Measurements from ENCODE around the gene DENND10. TPM values are rescaled to one million over a fixed set of nuclear protein-coding genes. Genes with fewer than 3 reads are reported as not detected.
A peak's percentile ranks its signal among the peaks of the same experiment; 100 is the strongest.

DENND10 gene
- total and polyA plus RNA-seq, 7 donors = 6.6 to 27.9 (median 19.1) TPM

DNA sequence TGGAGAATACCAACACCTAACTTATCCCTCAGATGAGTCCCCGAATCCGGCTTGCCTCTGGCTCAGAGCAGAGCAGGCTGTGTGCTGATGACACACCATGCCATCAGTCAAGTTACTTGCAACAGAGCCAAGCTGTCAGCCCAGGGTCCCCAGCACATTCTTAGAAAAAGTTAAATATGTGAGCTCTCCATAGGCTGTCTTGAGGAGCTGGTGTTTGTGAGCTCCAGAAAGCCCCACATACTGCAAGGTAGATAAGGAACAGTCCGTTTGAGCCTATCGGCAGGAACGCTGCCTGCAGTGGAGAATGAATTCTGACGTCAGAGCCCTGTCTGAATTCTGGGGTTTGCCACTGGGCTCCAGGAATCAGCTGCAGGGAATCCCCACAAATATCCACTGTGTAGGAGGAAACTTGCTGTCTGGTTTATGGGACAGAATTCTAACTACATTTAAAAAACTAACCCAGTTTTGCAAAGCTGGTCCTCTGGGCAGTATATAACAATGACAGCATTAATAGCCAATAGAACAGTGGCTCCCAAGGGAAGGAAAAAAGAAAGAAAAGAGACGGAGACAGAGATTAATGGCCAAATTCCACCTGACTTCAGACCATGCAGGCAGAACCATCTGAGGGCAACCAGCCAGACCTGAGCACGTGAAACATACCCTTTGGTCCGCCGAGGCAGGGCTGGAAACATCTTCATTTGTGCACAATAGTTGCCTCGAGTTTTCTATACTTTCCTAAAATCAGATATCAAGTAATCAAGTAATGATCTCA, 58.0 kb downstream of the DENND10 start:
- intact Hi-C loops (cut with DNase I) = loop anchor here (5.0 kb wide), 3 partner anchors 45 to 115 kb away; no protein-coding TSS in a partner anchor
- Histone ChIP-seq H3K36me3 (ENCODE audit: insufficient read depth in 1 of 2, low read depth in 1 of 2) (peaks cover 6 to 59% of the 10 kb centered on the region in 2 donors), H3K27ac (peak overlapping the region; percentile 27), H3K27me3 (ENCODE audit: insufficient read depth in 3 of 3, low read length in 2 of 3) (no peaks in the 10 kb centered on the region), H3K4me3 (no peak overlapping the region), H3K9me3 (no peaks in the 10 kb centered on the region), H3K4me1 (peaks cover 27% of the 10 kb centered on the region)
- DNase-seq (no peak), ATAC-seq (no peak)
- TF ChIP-seq CTCF (IDR thresholded peaks at IDR 0.05) = no peak
- 33 to 52% (median 42%) methylated on average over 11 of the region's 11 CpGs for WGBS, 3 donors

GRCh38 chr10:119162452-119163092, 58.7 kb downstream of the DENND10 start:
- DNase-seq (no peak), ATAC-seq (no peak)
- Histone ChIP-seq H3K27ac (peak overlapping the region; percentile 27), H3K4me3 (no peak overlapping the region), H3K27me3 (ENCODE audit: insufficient read depth in 3 of 3, low read length in 2 of 3) (no peaks in the 10 kb centered on the region), H3K9me3 (no peaks in the 10 kb centered on the region), H3K4me1 (peaks cover 27% of the 10 kb centered on the region), H3K36me3 (ENCODE audit: insufficient read depth in 1 of 2, low read depth in 1 of 2) (peaks cover 6 to 59% of the 10 kb centered on the region in 2 donors)
- intact Hi-C loops (cut with DNase I) = loop anchor here (5.0 kb wide), 3 partner anchors 45 to 115 kb away; no protein-coding TSS in a partner anchor
- WGBS, 3 donors = 77 to 95% (median 84%) methylated on average over 5 of the region's 5 CpGs
- no peak for TF ChIP-seq CTCF (IDR thresholded peaks at IDR 0.05)

DNA sequence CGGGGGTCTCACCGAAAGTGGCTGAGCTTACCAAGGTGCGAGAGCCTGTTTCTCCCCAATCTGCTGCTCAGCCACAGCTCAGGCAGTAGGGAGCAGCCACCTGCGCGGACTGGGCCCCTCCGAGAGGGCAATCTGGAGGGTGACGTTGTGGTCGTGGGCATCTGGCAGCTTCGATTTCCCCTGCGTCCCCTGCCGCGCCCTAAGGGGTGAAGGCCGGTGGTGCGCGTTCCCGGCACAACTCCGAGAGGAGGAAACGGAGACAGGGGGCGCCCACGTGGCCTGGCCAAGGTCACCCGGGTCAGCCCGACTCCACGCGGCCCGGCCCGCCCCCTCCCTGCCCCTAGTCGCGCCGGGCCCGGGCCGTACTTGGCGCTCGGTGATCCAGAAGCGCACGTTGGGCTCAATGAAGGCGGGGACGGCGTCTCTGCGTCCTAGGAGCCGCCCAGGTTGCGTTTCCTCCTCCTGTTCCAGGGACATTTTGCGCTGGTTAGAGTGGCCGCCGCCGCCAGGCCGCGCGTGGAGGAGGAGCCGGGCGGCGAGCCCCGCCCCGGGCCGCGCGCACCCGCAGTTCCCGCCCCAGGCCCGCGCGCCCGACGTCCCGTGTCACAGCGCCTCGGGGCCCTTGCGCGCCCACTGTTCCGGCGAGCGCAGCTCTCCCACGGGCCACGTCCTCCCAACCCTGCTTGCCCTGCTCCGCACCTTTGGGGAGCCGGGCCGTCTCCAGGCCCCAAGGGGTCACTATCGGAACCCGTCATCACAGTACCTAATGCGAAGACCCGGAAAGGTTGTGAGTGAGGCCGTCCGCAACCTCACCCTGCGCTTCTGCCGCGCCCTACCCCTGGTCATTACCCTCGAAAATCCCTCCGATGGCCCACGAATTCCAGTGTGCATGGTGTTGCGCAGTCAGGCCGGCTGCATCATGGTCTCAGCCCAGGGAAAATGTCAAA, 61.5 kb downstream of the DENND10 start, which contains the start of gene SFXN4:
SFXN4 (minus strand) TSS at position 544 of the 947 bp plus-strand sequence; CDS start at position 477, 67 bp downstream.
- Histone ChIP-seq H3K4me3 (peak within 1 kb of the TSS; percentile 66), H3K9me3 (no peaks in the 10 kb centered on the region), H3K4me1 (peaks cover 27% of the 10 kb centered on the region), H3K27ac (peak within 1 kb of the TSS; percentile 93), H3K36me3 (ENCODE audit: insufficient read depth in 1 of 2, low read depth in 1 of 2) (peaks cover 2 to 59% of the 10 kb centered on the region in 2 donors), H3K27me3 (ENCODE audit: insufficient read depth in 3 of 3, low read length in 2 of 3) (no peaks in the 10 kb centered on the region)
- ATAC-seq (peak; percentile 92 to 94 (median 94)), DNase-seq (peak; percentile 88 to 92)
- WGBS, 3 donors = 0 to 1% (median 1%) methylated on average over 56 to 90 of the region's 90 CpGs
- intact Hi-C loops (cut with DNase I) = no loop called here
- no peak for TF ChIP-seq CTCF (IDR thresholded peaks at IDR 0.05)

GRCh38 chr10:119166118-119166500, 62.2 kb downstream of the DENND10 start:
- peak overlapping the region; percentile 93 for H3K27ac ChIP-seq
- intact Hi-C loops (cut with DNase I) = no loop called here
- no peak for TF ChIP-seq CTCF (IDR thresholded peaks at IDR 0.05)
- peaks cover 27% of the 10 kb centered on the region for H3K4me1 ChIP-seq
- peaks cover 2 to 59% of the 10 kb centered on the region in 2 donors for H3K36me3 ChIP-seq (ENCODE audit: insufficient read depth in 1 of 2, low read depth in 1 of 2)
- no peaks in the 10 kb centered on the region for H3K27me3 ChIP-seq (ENCODE audit: insufficient read depth in 3 of 3, low read length in 2 of 3)
- WGBS, 3 donors = 65 to 67% (median 67%) methylated on average over 7 of the region's 7 CpGs
- no peak for DNase-seq
- H3K9me3 ChIP-seq = no peaks in the 10 kb centered on the region
- peak overlapping the region; percentile 66 for H3K4me3 ChIP-seq
- no peak for ATAC-seq

Measured in psoas muscle (tissue), 8 donors.